NCI-H1105 (cell line): ENCODE measurements around the gene SPDYA.

Experiments
- DNase-seq: peaks from one replicate; lab custom pipeline; 2025; lab: John Stamatoyannopoulos, UW

The SPDYA gene

DNA sequence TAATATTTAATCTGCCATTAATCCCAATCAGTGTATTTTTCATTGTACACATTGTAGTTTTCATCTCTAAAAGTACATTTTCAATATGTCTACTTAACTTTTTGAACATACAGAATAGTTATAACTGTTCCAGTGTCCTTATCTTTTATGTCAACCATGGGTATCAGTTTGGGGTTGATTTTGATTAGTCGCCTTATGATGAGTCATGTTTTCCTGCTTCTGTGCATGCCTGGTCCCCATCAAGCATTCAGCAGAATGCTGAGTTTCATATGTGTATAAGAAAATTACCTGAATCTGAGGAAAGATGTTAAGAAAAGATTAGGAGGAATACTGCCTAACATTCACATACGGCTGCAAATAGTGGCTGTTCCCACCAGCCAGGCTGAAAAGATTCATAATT lies 17.7 kb downstream of the SPDYA start:
- no peak for DNase-seq

DNA sequence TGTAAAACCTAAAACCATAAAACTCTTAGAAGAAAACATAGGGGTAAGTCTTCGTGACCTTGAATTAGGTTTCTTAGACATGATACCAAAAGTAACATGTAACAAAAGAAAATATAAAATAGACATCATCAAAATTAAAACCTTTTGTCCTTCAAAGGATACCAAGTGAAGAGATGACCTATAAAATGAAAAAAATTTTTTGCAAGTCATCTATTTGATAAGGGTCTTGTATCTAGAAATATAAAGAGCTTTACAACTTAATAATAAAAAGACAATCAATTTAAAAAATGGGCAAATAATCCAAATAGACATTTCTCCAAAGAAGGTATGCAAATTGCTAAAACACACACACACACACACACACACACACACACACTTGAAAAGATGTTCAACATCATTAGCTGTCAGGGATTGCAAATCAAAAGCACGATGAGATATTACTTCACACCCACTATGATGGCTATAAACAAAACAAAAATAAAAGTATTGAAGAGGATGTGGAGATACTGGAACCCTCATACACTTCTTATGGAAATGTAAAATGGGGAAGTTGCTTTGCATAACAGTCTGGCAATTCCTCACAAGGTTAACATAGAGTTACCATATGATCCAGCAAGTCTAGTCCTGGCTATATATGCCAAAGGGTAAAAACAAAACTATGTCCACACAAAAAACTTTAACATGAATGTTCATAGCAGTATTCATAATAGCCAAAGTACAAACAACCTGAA lies 23.3 kb downstream of the SPDYA start:
- no peak for DNase-seq

DNA sequence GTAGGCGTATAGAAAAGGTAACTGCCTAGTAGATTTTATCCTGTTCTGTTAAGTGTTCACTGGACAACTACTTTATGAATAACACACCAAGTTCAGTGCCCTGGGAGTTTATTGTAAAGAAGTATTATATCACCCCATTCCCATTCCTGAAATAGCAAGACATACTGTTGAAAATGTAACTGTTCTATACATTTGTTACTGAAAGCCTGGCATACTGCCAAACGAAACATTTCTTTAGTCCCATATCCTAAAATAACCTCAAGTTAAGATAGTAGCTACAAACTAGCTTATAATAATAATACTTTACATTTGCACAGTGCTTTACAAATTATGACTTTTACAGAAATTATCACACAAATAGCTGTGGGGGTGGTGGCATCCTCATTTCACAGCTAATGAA lies 25.1 kb downstream of the SPDYA start:
- no peak for DNase-seq

GRCh38 chr2:28838971-28839370 lies 28.3 kb downstream of the SPDYA start:
- DNase-seq = no peak

GRCh38 chr2:28842042-28842441 lies 31.4 kb downstream of the SPDYA start:
- DNase-seq = no peak

- DNase-seq = no peak
These were observed 44.6 kb downstream of the SPDYA start for GRCh38 chr2:28855193-28855592.

DNA sequence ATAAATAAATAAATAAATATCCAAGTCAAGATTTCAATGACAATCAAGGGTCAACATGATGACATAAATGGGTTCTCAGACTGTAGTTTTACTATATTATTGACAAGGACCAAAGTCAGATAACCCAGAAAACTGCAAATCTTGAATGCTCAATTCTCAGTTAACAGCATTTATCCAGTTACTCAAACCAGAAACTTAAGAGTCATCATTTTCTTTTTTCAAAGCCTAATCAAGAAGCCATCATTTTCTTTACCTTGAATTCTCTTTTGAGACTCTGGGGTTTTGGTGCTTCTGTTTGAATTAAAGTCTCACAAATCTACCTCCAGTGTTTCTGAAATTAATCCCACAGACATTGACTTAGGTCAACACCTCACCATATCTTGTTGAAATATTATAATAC lies 45.3 kb downstream of the SPDYA start:
- no peak for DNase-seq

DNA sequence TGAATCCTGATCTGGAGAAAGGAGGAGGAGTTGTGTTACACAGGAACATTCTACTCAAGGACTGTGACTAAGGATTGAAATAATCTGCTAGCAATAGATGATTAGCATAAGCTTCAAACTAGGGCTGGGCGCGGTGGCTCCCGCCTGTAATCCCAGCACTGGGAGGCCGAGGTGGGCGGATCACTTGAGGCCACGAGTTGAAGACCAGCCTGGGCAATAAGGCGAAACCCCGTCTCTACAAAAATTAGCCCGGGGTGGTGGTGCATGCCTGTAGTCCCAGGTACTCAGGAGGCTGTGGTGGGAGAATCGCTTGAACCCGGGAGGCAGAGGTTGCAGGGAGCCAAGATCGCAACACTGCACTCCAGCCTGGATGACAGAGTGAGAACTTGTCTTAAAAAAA lies 58.0 kb downstream of the SPDYA start:
- no peak for DNase-seq

- peak; percentile 37 for DNase-seq
These were observed 59.0 kb downstream of the SPDYA start for GRCh38 chr2:28869494-28870145.

- DNase-seq = peak; percentile 89
These were observed 59.7 kb downstream of the SPDYA start, which contains the start of gene TRMT61B for GRCh38 chr2:28870146-28870891. Gene TRMT61B (minus strand): TSS chr2:28870309. CDS start chr2:28870277, 32 bp downstream.

GRCh38 chr2:28871620-28872019 lies 61.0 kb downstream of the SPDYA start:
- no peak for DNase-seq

DNA sequence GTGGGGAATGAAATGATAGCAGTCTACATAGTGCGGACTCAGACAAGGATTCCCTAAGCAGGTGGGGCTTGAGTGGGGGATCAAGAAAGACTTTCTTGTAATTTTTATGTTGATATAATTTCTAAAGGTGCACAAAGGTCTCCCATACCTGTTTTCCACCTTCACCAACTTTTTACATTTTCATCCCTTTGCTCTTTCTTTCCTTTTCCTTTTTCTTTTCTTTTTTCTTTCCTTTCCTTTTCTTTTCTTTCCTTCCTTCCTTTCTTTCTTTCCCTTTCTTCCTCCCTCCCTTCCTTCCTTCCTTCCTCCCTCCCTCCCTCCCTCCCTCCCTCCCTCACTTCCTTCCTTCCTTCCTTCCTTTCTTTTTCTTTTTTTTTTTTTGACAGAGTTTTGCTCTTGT lies 69.6 kb downstream of the SPDYA start:
- no peak for DNase-seq

DNA sequence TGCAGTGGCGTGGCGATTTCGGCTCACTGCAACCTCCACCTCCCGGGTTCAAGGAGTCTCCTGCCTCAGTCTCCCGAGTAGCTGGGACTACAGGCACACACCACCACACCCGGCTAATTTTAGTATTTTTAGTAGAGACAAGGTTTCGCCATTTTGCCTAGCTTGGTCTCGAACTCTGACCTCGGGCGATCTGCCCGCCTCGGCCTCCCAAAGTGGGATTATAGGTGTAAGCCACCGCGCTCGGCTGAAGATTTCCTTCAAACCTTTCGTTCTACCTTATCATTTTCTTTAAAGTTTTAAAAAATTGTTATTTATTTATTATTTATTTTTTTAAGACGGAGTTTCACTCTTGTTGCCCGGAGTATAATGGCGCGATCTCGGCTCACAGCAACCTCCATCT lies 82.9 kb downstream of the SPDYA start:
- no peak for DNase-seq

DNA sequence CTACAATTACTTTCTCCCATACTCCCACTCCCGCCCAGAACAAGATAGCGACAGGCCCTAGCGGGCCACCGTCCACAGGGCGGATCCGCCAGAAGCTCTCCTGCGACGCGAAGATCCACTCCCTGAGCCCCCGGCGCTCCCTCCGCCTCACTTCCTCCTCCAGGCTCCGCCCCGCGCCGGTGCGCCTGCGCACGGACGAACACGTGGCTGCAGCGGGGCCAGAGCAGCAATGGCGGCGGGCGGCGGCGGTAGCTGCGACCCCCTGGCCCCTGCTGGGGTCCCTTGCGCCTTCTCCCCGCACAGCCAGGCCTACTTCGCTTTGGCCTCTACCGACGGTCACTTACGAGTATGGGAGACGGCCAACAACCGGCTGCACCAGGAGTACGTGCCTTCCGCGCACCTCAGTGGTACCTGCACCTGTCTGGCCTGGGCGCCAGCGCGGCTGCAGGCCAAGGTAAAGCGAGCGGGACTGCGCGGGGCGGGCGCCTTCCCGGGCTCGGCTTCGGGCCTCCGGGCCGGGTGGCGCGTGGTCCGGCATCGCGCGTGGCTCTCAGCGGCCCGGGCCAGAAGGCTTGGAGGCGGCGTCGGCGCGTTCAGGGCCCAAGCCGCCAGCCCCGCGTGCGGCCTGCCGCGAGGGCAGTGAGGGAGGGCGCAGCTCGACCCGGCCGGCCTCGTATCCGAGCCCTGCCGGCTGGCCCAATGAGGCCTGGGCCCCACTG lies 84.0 kb downstream of the SPDYA start, which contains the start of gene WDR43:
WDR43 (plus strand) TSS at position 198 of the 719 bp plus-strand sequence; CDS start at position 230, 32 bp downstream.
- DNase-seq = peak; percentile 90

DNA sequence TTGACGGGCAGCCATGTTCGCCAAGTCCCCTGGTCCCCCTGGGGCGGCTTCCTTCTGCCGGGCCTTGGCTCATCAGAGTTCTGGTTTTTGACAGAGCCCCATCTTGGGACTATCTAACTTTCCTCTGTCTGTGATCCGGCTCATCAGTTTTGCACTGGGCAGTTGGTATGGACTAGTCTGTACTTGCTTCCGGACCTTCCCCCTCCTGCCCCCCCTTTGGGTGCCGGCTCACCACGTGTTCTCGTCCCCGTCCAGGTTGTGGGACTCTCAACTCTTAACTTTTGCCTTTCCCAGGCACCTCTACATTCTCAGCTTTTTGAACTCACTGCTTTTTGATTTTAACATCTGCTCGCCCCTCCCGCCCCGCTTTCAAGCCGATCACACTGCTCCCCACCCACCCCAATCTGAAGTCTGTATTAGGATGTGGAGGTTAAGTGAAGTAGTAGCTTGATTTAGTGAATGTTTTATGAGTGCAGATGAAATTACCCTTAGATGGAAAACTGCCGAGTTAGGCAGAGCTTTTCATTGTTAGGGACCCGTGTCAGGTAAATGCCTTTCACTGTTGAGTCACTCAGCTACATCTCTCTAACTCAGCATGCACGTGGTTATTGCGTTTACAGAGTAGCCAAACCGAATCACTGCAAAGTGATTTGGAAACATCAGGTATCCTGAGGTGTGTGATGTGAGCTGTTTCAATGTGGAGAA lies 84.7 kb downstream of the SPDYA start:
- no peak for DNase-seq

DNA sequence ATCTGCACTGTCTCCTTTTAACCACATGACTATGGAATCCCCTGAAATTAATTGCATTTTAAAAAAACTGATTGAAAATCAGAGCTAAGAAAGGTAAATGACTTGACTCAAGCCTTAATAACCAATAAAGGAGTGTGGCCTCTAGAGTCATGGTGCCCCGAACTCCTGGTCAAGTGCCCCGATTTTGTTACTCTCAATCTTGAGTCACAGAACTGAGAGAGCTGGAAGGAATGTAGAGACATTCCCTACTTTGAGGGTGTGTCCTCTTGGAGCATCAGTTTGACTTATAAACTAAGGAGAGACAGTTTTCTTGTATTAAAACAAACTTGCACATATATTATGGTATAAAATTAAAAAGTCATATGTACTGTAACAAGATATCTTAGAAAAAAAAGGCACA lies 86.3 kb downstream of the SPDYA start:
- DNase-seq = no peak

GRCh38 chr2:28898048-28898447 lies 87.4 kb downstream of the SPDYA start:
- DNase-seq = no peak
